GM06990 (cell line): Measurements from ENCODE around the gene ZNF610.

Source experiments
- DNase-seq: peaks from one replicate; pipeline ENCODE4 v3.0.0-alpha.2; 2011; ENCODE audit not compliant: insufficient read length; ENCODE audit errors: extremely low read depth
- H3K27me3 ChIP-seq: replicated peaks from 2 replicates; pipeline ENCODE4 v1.6.0; 2011; ENCODE audit warnings: low read length; ENCODE audit not compliant: control insufficient read depth, insufficient read depth
- H3K36me3 ChIP-seq: 2 replicates; pipeline ENCODE4 v1.5.1; 2011; ENCODE audit warnings: low read length; ENCODE audit not compliant: control insufficient read depth, insufficient read depth
- H3K4me3 ChIP-seq: replicated peaks from 2 replicates; pipeline ENCODE4 v1.5.1; 2011; ENCODE audit warnings: low read depth, mild to moderate bottlenecking, control low read depth, low read length
- CTCF ChIP-seq: IDR thresholded peaks from 2 replicates; pipeline ENCODE4 v1.5.1; 2011; ENCODE audit warnings: low read length, control low read depth, mild to moderate bottlenecking, inconsistent platforms; ENCODE audit not compliant: insufficient read depth, poor library complexity, severe bottlenecking

The ZNF610 gene

GRCh38 chr19:52391135-52391534 lies 55.1 kb downstream of the ZNF610 start:
- TF ChIP-seq CTCF, result no peak
- H3K4me3 ChIP-seq, result no peak overlapping the region
- no peaks in the 10 kb centered on the region for H3K27me3 ChIP-seq
- H3K36me3 ChIP-seq, result no peaks in the 10 kb centered on the region
- no peak for DNase-seq

GRCh38 chr19:52397310-52398080 lies 61.5 kb downstream of the ZNF610 start, which contains the start of gene ZNF528:
ZNF528 (plus strand) TSS chr19:52397849; CDS start chr19:52402014, 4,165 bp downstream.
- TF ChIP-seq CTCF, result no peak
- Histone ChIP-seq H3K36me3 (no peaks in the 10 kb centered on the region; the same call in 1 of the 2 replicates), H3K4me3 (peak within 1 kb of the TSS; percentile 69), H3K27me3 (no peaks in the 10 kb centered on the region)
- DNase-seq, result peak; percentile 74

- TF ChIP-seq CTCF, result no peak
- no peaks in the 10 kb centered on the region for H3K27me3 ChIP-seq
- no peaks in the 10 kb centered on the region; the same call in 1 of the 2 replicates for H3K36me3 ChIP-seq
- H3K4me3 ChIP-seq, result peak overlapping the region; percentile 69
- DNase-seq, result no peak
Measured at GRCh38 chr19:52398081-52398441, 62.0 kb downstream of the ZNF610 start.

- Histone ChIP-seq H3K4me3 (no peak overlapping the region), H3K36me3 (no peaks in the 10 kb centered on the region; the same call in 1 of the 2 replicates), H3K27me3 (no peaks in the 10 kb centered on the region)
- TF ChIP-seq CTCF, result no peak
- no peak for DNase-seq
Measured at GRCh38 chr19:52410276-52410675, 74.2 kb downstream of the ZNF610 start.

- DNase-seq, result no peak
- Histone ChIP-seq H3K4me3 (no peak overlapping the region), H3K36me3 (no peaks in the 10 kb centered on the region), H3K27me3 (no peaks in the 10 kb centered on the region)
- TF ChIP-seq CTCF, result no peak
Measured at GRCh38 chr19:52415711-52416110, 79.7 kb downstream of the ZNF610 start.
